22Rv1 (cell line): ENCODE data around the gene DPAGT1.

Experiments used
- ZFX ChIP-seq: fragments of 450-650 bp; IDR thresholded peaks from 2 replicates; pipeline ENCODE4 v1.6.1; 2017; ENCODE audit warnings: antibody characterized with exemption, borderline replicate concordance
- TF ChIP-seq, protein P1 (sequence below): fragments of 450-650 bp; IDR thresholded peaks from 2 replicates; pipeline ENCODE4 v1.5.1; 2017; ENCODE audit warnings: mild to moderate bottlenecking

DNA sequence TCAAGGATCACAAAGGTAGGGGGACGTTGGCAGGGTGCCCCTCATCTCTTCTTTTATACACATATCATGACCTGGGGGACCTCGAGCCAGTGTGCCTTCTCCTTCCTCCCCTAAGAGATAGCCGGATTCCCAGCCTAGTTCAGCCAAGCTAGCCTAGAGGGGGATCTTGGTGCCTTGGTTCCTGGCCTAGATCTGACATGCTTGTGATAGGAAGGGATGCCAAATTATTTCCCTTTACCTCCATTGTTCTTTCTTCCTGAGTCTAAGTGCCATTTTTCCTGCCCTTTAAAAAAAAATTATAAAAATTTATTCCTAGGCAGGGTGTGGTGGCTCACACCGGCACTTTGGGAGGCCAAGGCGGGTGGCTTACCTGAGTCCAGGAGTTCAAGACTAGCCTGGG, 12.7 kb upstream of the DPAGT1 start:
- TF ChIP-seq, protein P1, sequence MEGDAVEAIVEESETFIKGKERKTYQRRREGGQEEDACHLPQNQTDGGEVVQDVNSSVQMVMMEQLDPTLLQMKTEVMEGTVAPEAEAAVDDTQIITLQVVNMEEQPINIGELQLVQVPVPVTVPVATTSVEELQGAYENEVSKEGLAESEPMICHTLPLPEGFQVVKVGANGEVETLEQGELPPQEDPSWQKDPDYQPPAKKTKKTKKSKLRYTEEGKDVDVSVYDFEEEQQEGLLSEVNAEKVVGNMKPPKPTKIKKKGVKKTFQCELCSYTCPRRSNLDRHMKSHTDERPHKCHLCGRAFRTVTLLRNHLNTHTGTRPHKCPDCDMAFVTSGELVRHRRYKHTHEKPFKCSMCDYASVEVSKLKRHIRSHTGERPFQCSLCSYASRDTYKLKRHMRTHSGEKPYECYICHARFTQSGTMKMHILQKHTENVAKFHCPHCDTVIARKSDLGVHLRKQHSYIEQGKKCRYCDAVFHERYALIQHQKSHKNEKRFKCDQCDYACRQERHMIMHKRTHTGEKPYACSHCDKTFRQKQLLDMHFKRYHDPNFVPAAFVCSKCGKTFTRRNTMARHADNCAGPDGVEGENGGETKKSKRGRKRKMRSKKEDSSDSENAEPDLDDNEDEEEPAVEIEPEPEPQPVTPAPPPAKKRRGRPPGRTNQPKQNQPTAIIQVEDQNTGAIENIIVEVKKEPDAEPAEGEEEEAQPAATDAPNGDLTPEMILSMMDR, result no peak
- no peak for TF ChIP-seq ZFX
